HG02678 (cell line): ENCODE data around the gene AAR2.

Experiments used
- ATAC-seq: cut with Tn5 transposase; IDR thresholded peaks from one replicate; pipeline ENCODE4 v1.9.1; 2021; ENCODE audit warnings: mild to moderate bottlenecking, moderate library complexity; ENCODE audit not compliant: unreplicated experiment

AAR2 gene

GRCh38 chr20:36275441-36276189 lies 39.3 kb downstream of the AAR2 start:
- no peak for ATAC-seq

GRCh38 chr20:36277546-36277945 lies 41.3 kb downstream of the AAR2 start:
- no peak for ATAC-seq

- no peak for ATAC-seq
Observed at GRCh38 chr20:36279362-36279761, 43.1 kb downstream of the AAR2 start.

- ATAC-seq, result no peak
Observed at GRCh38 chr20:36279776-36280175, 43.5 kb downstream of the AAR2 start.

- no peak for ATAC-seq
Observed at GRCh38 chr20:36281785-36282380, 45.6 kb downstream of the AAR2 start.

- ATAC-seq, result no peak
Observed at GRCh38 chr20:36284751-36285150, 48.5 kb downstream of the AAR2 start.

GRCh38 chr20:36285746-36286447 lies 49.6 kb downstream of the AAR2 start:
- no peak for ATAC-seq

GRCh38 chr20:36297656-36298055 lies 61.4 kb downstream of the AAR2 start:
- no peak for ATAC-seq

- no peak for ATAC-seq
Observed at GRCh38 chr20:36298061-36298460, 61.8 kb downstream of the AAR2 start.

GRCh38 chr20:36298795-36299339 lies 62.6 kb downstream of the AAR2 start:
- no peak for ATAC-seq

- no peak for ATAC-seq
Observed at GRCh38 chr20:36299459-36299858, 63.2 kb downstream of the AAR2 start.

GRCh38 chr20:36301359-36302119 lies 65.3 kb downstream of the AAR2 start:
- ATAC-seq, result no peak

GRCh38 chr20:36303020-36303595 lies 66.8 kb downstream of the AAR2 start:
- ATAC-seq, result no peak

- no peak for ATAC-seq
Observed at GRCh38 chr20:36303831-36304230, 67.6 kb downstream of the AAR2 start.

GRCh38 chr20:36304786-36305495 lies 68.7 kb downstream of the AAR2 start:
- no peak for ATAC-seq

- ATAC-seq, result no peak
Observed at GRCh38 chr20:36305602-36306551, 69.6 kb downstream of the AAR2 start, which contains the start of gene DLGAP4. TSS of gene DLGAP4 (plus strand) at chr20:36306339. CDS start at chr20:36431718, 125,379 bp downstream.
